SU-DHL-6 (cell line): ENCODE measurements around the gene LDAH.
A peak's percentile ranks its signal among the peaks of the same experiment; 100 is the strongest.

Source experiments
- H2AFZ ChIP-seq: fragments of 200-600 bp; sonication (generic); 2 replicates; pipeline ENCODE4 v1.6.1; 2014; ENCODE audit warnings: low read depth, mild to moderate bottlenecking, moderate library complexity, mixed read lengths, antibody characterized with exemption, low read length; ENCODE audit not compliant: severe bottlenecking
- H3F3A ChIP-seq: fragments of 200-600 bp; shearing (Covaris generic); 2 replicates; pipeline ENCODE4 v1.6.0; 2016; ENCODE audit warnings: antibody characterized with exemption, mild to moderate bottlenecking; ENCODE audit not compliant: insufficient read depth
- H3K27ac ChIP-seq: fragments of 200-600 bp; sonication (generic); 2 replicates; pipeline ENCODE4 v1.5.1; 2016; ENCODE audit warnings: low read depth, mild to moderate bottlenecking, low read length, moderate library complexity, mixed read lengths
- H3K27me3 ChIP-seq: fragments of 200-600 bp; sonication (generic), shearing (Covaris generic); 2 replicates; pipeline ENCODE4 v1.6.0; 2014; ENCODE audit warnings: mild to moderate bottlenecking, low read length
- H3K36me3 ChIP-seq: fragments of 200-600 bp; sonication (generic); 2 replicates; pipeline ENCODE4 v1.6.1; 2014; ENCODE audit warnings: mild to moderate bottlenecking, low read length, mixed read lengths
- H3K4me2 ChIP-seq: fragments of 300-600, 200-600 bp; shearing (Covaris generic), sonication (generic); 2 replicates; pipeline ENCODE4 v1.6.0; 2014; ENCODE audit warnings: low read length, low read depth, mild to moderate bottlenecking; ENCODE audit not compliant: poor library complexity, severe bottlenecking
- H3K4me3 ChIP-seq: fragments of 200-600 bp; sonication (generic); 2 replicates; pipeline ENCODE4 v1.5.1; 2014; ENCODE audit warnings: antibody characterized with exemption, low read length, mild to moderate bottlenecking, mixed read lengths; ENCODE audit not compliant: insufficient read depth, poor library complexity, severe bottlenecking
- H3K79me2 ChIP-seq: fragments of 200-600 bp; sonication (generic); 2 replicates; pipeline ENCODE4 v1.6.1; 2014; ENCODE audit warnings: mild to moderate bottlenecking, low read length, moderate library complexity; ENCODE audit not compliant: insufficient read depth
- H3K9ac ChIP-seq: fragments of 200-600 bp; sonication (generic); 2 replicates; pipeline ENCODE4 v1.7.0; 2014; ENCODE audit warnings: mild to moderate bottlenecking, low read length
- H3K9me2 ChIP-seq: fragments of 200-600 bp; sonication (generic); replicated peaks from 2 replicates; pipeline ENCODE4 v1.6.1; 2014; ENCODE audit warnings: low read length; ENCODE audit not compliant: insufficient read depth
- H3K9me3 ChIP-seq: fragments of 200-600 bp; sonication (generic); 2 replicates; pipeline ENCODE4 v1.6.1; 2014; ENCODE audit warnings: low read length, mixed read lengths; ENCODE audit not compliant: insufficient read depth
- H4K20me1 ChIP-seq: fragments of 200-600 bp; sonication (generic); 2 replicates; pipeline ENCODE4 v1.6.1; 2014; ENCODE audit warnings: low read depth, mild to moderate bottlenecking, antibody characterized with exemption, low read length, moderate library complexity, mixed read lengths
- CTCF ChIP-seq: fragments of 200-600 bp; sonication (generic); IDR thresholded peaks from one replicate; pipeline ENCODE4 v1.5.1; 2017; ENCODE audit warnings: antibody characterized with exemption, mild to moderate bottlenecking, low read length, moderate library complexity; ENCODE audit not compliant: insufficient read depth, poor library complexity, severe bottlenecking
- EZH2phosphoT487 ChIP-seq: fragments of 200-600 bp; sonication (generic), shearing (Covaris generic); conservative IDR thresholded peaks from 2 replicates; pipeline ENCODE4 v1.6.1; 2018; ENCODE audit warnings: mild to moderate bottlenecking, antibody characterized with exemption, low read length, moderate library complexity, mixed read lengths

LDAH gene

GRCh38 chr2:20677301-20678085 lies 145.4 kb downstream of the LDAH start:
- peak overlapping the region; percentile 15; the same call in 1 of the 2 replicates for H3K9ac ChIP-seq
- peak overlapping the region; percentile 10 for H2AFZ ChIP-seq
- TF ChIP-seq EZH2phosphoT487 (no peak), CTCF (peak; percentile 39)
- peak overlapping the region; percentile 41 for H3K4me2 ChIP-seq
- no peak overlapping the region for H3K4me3 ChIP-seq
- H3K79me2 ChIP-seq, result no peaks in the 10 kb centered on the region
- H3K36me3 ChIP-seq, result no peaks in the 10 kb centered on the region
- H3K9me3 ChIP-seq, result no peaks in the 10 kb centered on the region
- H3K9me2 ChIP-seq, result no peaks in the 10 kb centered on the region
- H3F3A ChIP-seq, result peaks cover 17% of the 10 kb centered on the region
- no peaks in the 10 kb centered on the region for H4K20me1 ChIP-seq
- peak overlapping the region; percentile 86 for H3K27ac ChIP-seq
- H3K27me3 ChIP-seq, result no peaks in the 10 kb centered on the region

GRCh38 chr2:20676353-20677215 lies 146.3 kb downstream of the LDAH start:
- Histone ChIP-seq H3K4me2 (peak overlapping the region; percentile 41), H3K27ac (peak overlapping the region; percentile 86), H3F3A (peaks cover 17% of the 10 kb centered on the region), H3K79me2 (no peaks in the 10 kb centered on the region), H3K4me3 (no peak overlapping the region), H3K9me3 (no peaks in the 10 kb centered on the region), H4K20me1 (no peaks in the 10 kb centered on the region), H3K9me2 (no peaks in the 10 kb centered on the region), H2AFZ (peak overlapping the region; percentile 25), H3K36me3 (no peaks in the 10 kb centered on the region), H3K27me3 (no peaks in the 10 kb centered on the region), H3K9ac (peak overlapping the region; percentile 34)
- TF ChIP-seq EZH2phosphoT487 (no peak), CTCF (no peak)

GRCh38 chr2:20675701-20676352 lies 147.1 kb downstream of the LDAH start:
- TF ChIP-seq CTCF (no peak), EZH2phosphoT487 (no peak)
- peaks cover 17% of the 10 kb centered on the region for H3F3A ChIP-seq
- H3K9me2 ChIP-seq, result no peaks in the 10 kb centered on the region
- no peak overlapping the region for H3K4me3 ChIP-seq
- H3K9me3 ChIP-seq, result no peaks in the 10 kb centered on the region
- H3K79me2 ChIP-seq, result no peaks in the 10 kb centered on the region
- no peak overlapping the region for H2AFZ ChIP-seq
- H3K36me3 ChIP-seq, result no peaks in the 10 kb centered on the region
- H3K27ac ChIP-seq, result peak overlapping the region; percentile 86
- peak overlapping the region; percentile 34; the same call in 1 of the 2 replicates for H3K9ac ChIP-seq
- H3K27me3 ChIP-seq, result no peaks in the 10 kb centered on the region
- H4K20me1 ChIP-seq, result no peaks in the 10 kb centered on the region
- peak overlapping the region; percentile 41 for H3K4me2 ChIP-seq
